ENCODE results near the gene LYSMD4.

Gene LYSMD4

GRCh38 chr15:99729920-99730319 is 3.3 kb downstream of the LYSMD4 start:
- no peak for DNase-seq

- no peak for DNase-seq
Observed at GRCh38 chr15:99729327-99729726, 3.9 kb downstream of the LYSMD4 start.

GRCh38 chr15:99728916-99729315 is 4.3 kb downstream of the LYSMD4 start:
- DNase-seq, result no peak

- no peak for DNase-seq
Observed at GRCh38 chr15:99727733-99728132, 5.5 kb downstream of the LYSMD4 start.

GRCh38 chr15:99727330-99727729 is 5.9 kb downstream of the LYSMD4 start:
- no peak for DNase-seq

GRCh38 chr15:99726333-99726732 is 6.9 kb downstream of the LYSMD4 start:
- DNase-seq, result no peak

- no peak for DNase-seq
Observed at GRCh38 chr15:99722406-99722805, 10.8 kb downstream of the LYSMD4 start.

GRCh38 chr15:99721896-99722295 is 11.3 kb downstream of the LYSMD4 start:
- no peak for DNase-seq

- DNase-seq, result no peak
Observed at GRCh38 chr15:99721104-99721778, 12.0 kb downstream of the LYSMD4 start.

GRCh38 chr15:99720533-99720932 is 12.7 kb downstream of the LYSMD4 start:
- no peak for DNase-seq

GRCh38 chr15:99719096-99719541 is 14.1 kb downstream of the LYSMD4 start:
- no peak for DNase-seq

- no peak for DNase-seq
Observed at GRCh38 chr15:99718421-99718820, 14.8 kb downstream of the LYSMD4 start.

GRCh38 chr15:99717161-99718009 is 15.9 kb downstream of the LYSMD4 start:
- DNase-seq, result no peak

- DNase-seq, result no peak
Observed at GRCh38 chr15:99716540-99717095, 16.6 kb downstream of the LYSMD4 start.

- no peak for DNase-seq
Observed at GRCh38 chr15:99712415-99712814, 20.8 kb downstream of the LYSMD4 start.

GRCh38 chr15:99711625-99712024 is 21.6 kb downstream of the LYSMD4 start:
- no peak for DNase-seq

GRCh38 chr15:99709243-99709986 is 23.8 kb downstream of the LYSMD4 start:
- DNase-seq, result no peak

GRCh38 chr15:99708563-99708962 is 24.7 kb downstream of the LYSMD4 start:
- no peak for DNase-seq

- no peak for DNase-seq
Observed at GRCh38 chr15:99707473-99708270, 25.6 kb downstream of the LYSMD4 start.

- DNase-seq, result no peak
Observed at GRCh38 chr15:99706557-99707303, 26.5 kb downstream of the LYSMD4 start.

- DNase-seq, result peak; percentile 66 to 84
Observed at GRCh38 chr15:99704444-99704838, 28.8 kb downstream of the LYSMD4 start.
